Prostate gland (tissue), 2 donors: ENCODE results near the gene SMTN.

Experiments
- POLR2AphosphoS5 ChIP-seq: sonication (generic); formaldehyde crosslinking; IDR thresholded peaks from one replicate; pipeline ENCODE4 v1.6.1; 2017; ENCODE audit warnings: antibody characterized with exemption
- TF ChIP-seq, protein P1 (sequence below), 4 experiments: fragments of 200-600 bp in 2 of 4; fragments of 450-650 bp in 2 of 4; sonication (generic) in 2 of 4; IDR thresholded peaks; 1 replicate in 3 of 4; 2 replicates in 1 of 4; pipeline ENCODE4 v1.5.1; 2016 to 2019; ENCODE audit warnings: antibody characterized with exemption in 4 of 4, mild to moderate bottlenecking in 2 of 4, moderate library complexity in 2 of 4

DNA sequence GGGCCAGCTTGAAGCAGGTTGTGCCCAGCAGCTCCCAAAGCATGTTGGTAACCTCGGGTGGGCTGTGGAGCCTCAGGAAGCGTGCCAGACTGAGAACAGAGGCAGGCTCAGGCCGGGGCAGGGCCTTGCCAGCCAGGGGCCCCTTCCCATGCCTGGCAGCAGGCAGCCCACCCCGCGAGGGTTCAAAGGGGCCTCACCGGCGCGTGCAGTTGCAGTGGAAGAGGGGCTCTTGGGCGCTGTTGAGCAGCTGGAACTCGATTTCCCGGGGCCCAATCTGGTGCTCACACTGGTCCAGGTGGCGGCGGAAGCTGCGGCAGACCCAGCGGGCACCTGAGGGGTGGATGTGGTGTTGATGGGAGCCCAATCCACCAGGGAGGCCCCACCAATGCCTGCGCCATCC, 55.6 kb downstream of the SMTN start:
- no peak for TF ChIP-seq POLR2AphosphoS5
- TF ChIP-seq, protein P1, sequence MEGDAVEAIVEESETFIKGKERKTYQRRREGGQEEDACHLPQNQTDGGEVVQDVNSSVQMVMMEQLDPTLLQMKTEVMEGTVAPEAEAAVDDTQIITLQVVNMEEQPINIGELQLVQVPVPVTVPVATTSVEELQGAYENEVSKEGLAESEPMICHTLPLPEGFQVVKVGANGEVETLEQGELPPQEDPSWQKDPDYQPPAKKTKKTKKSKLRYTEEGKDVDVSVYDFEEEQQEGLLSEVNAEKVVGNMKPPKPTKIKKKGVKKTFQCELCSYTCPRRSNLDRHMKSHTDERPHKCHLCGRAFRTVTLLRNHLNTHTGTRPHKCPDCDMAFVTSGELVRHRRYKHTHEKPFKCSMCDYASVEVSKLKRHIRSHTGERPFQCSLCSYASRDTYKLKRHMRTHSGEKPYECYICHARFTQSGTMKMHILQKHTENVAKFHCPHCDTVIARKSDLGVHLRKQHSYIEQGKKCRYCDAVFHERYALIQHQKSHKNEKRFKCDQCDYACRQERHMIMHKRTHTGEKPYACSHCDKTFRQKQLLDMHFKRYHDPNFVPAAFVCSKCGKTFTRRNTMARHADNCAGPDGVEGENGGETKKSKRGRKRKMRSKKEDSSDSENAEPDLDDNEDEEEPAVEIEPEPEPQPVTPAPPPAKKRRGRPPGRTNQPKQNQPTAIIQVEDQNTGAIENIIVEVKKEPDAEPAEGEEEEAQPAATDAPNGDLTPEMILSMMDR (IDR thresholded peaks at IDR 0.05) = no peak
